HEK293T (cell line): ENCODE measurements around the gene AKT1.

Source experiments
- CTCF ChIA-PET: fragments of 350-600 bp; formaldehyde crosslinking; extraction: SDS; loops from one replicate; lab custom pipeline; 2021; ENCODE audit warnings: antibody characterized with exemption, inconsistent platforms; lab: Yijun Ruan, JAX
- POLR2A ChIA-PET: fragments of 350-600 bp; formaldehyde crosslinking; extraction: SDS; loops from one replicate; lab custom pipeline; 2020; ENCODE audit warnings: antibody characterized with exemption, inconsistent platforms; lab: Yijun Ruan, JAX
- DNase-seq: peaks from one replicate; pipeline ENCODE4 v3.0.0; 2012; ENCODE audit warnings: mixed read lengths; ENCODE audit errors: extremely low spot score
- ARNT ChIP-seq: fragments of 450-650 bp; IDR thresholded peaks from 2 replicates; pipeline ENCODE4 v1.6.1; 2017; ENCODE audit warnings: mild to moderate bottlenecking
- BHLHE40 ChIP-seq: fragments of 450-650 bp; IDR thresholded peaks from 2 replicates; pipeline ENCODE4 v1.6.1; 2016; ENCODE audit warnings: mild to moderate bottlenecking, moderate library complexity, borderline replicate concordance
- CTBP1 ChIP-seq: fragments of 450-650 bp; IDR thresholded peaks from 2 replicates; pipeline ENCODE4 v1.6.1; 2016; ENCODE audit warnings: borderline replicate concordance
- ELF4 ChIP-seq: fragments of 450-650 bp; IDR thresholded peaks from 2 replicates; pipeline ENCODE4 v1.6.1; 2017; ENCODE audit warnings: antibody characterized with exemption
- FOXA1 ChIP-seq: fragments of 450-650 bp; IDR thresholded peaks from 2 replicates; pipeline ENCODE4 v1.6.1; 2016; ENCODE audit warnings: mild to moderate bottlenecking
- FOXK2 ChIP-seq: fragments of 450-650 bp; IDR thresholded peaks from 2 replicates; pipeline ENCODE4 v1.6.1; 2016; ENCODE audit warnings: mild to moderate bottlenecking
- FOXM1 ChIP-seq: fragments of 450-650 bp; IDR thresholded peaks from 2 replicates; pipeline ENCODE4 v1.6.1; 2017; ENCODE audit warnings: mild to moderate bottlenecking, borderline replicate concordance
- HDGF ChIP-seq: fragments of 450-650 bp; IDR thresholded peaks from 2 replicates; pipeline ENCODE4 v1.6.1; 2017; ENCODE audit warnings: antibody characterized with exemption, borderline replicate concordance
- L3MBTL2 ChIP-seq: fragments of 450-650 bp; conservative IDR thresholded peaks from 2 replicates; pipeline ENCODE4 v1.6.1; 2016; ENCODE audit warnings: mild to moderate bottlenecking
- LEF1 ChIP-seq: fragments of 450-650 bp; IDR thresholded peaks from 2 replicates; pipeline ENCODE4 v1.6.1; 2017; ENCODE audit warnings: mild to moderate bottlenecking, borderline replicate concordance
- NFRKB ChIP-seq: fragments of 450-650 bp; IDR thresholded peaks from 2 replicates; pipeline ENCODE4 v1.6.1; 2016; ENCODE audit warnings: mild to moderate bottlenecking, moderate library complexity
- SP1 ChIP-seq: fragments of 450-650 bp; IDR thresholded peaks from 2 replicates; pipeline ENCODE4 v1.6.1; 2017
- SUZ12 ChIP-seq: fragments of 450-650 bp; IDR thresholded peaks from 2 replicates; pipeline ENCODE4 v1.6.1; 2016; ENCODE audit warnings: mild to moderate bottlenecking
- TARDBP ChIP-seq: fragments of 450-650 bp; IDR thresholded peaks from 2 replicates; pipeline ENCODE4 v1.6.1; 2016
- ZNF384 ChIP-seq: fragments of 450-650 bp; IDR thresholded peaks from 2 replicates; pipeline ENCODE4 v1.6.1; 2016
- TF ChIP-seq, protein P1 (sequence below): fragments of 450-650 bp; IDR thresholded peaks from 2 replicates; pipeline ENCODE4 v1.6.1; 2016

Gene AKT1

DNA sequence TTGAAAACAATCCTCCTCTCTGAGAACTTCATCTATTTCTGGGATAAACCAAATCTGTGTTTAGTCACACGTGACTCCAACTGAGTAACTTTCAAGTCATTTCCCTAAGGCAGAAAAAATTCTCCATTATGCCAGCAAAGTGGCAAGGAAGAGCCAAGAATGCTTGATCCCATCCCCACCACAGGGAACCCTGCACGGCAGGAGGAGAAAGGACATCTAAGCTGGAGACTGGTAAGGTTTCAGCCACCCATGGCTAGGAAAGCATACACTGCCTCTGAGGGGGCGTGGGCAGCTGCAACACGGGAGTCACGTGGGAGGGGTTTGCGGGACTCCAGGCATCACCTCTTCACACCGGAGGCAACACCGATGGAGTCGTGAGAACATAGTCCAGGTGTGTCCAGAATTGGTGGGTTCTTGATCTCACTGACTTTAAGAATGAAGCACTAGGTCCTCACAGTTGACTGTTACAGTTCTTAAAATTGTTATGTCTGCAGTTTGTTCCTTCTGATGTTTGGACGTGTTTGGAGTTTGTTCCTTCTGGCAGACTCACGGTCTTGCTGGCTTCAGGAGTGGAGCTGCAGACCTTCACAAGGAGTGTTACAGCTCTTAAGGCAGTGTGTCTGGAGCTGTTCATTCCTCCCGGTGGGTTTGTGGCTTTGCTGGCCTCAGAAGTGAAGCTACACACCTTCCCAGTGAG is 45.3 kb downstream of the AKT1 start:
- CTCF ChIA-PET = interaction anchor here (0.7 to 0.9 kb wide), 2 partner anchors 19 to 28 kb away, joined by 3 read pairs; no protein-coding TSS in a partner anchor
- POLR2A ChIA-PET = interaction anchor here (0.7 kb wide), 1 partner anchor 25 kb away, joined by 3 read pairs; no protein-coding TSS in a partner anchor
- DNase-seq = no peak
- no peak for TF ChIP-seq ARNT
- TF ChIP-seq FOXK2 = no peak
- TF ChIP-seq L3MBTL2 = no peak
- TF ChIP-seq, protein P1, sequence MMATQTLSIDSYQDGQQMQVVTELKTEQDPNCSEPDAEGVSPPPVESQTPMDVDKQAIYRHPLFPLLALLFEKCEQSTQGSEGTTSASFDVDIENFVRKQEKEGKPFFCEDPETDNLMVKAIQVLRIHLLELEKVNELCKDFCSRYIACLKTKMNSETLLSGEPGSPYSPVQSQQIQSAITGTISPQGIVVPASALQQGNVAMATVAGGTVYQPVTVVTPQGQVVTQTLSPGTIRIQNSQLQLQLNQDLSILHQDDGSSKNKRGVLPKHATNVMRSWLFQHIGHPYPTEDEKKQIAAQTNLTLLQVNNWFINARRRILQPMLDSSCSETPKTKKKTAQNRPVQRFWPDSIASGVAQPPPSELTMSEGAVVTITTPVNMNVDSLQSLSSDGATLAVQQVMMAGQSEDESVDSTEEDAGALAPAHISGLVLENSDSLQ = no peak
- TF ChIP-seq FOXM1 = no peak
- TF ChIP-seq ELF4 = no peak
- TF ChIP-seq SP1 = no peak
- TF ChIP-seq HDGF = no peak

GRCh38 chr14:104749111-104749649 is 46.4 kb downstream of the AKT1 start:
- CTCF ChIA-PET = interaction anchor here (0.7 kb wide), 1 partner anchor 27 kb away, joined by 3 read pairs; no protein-coding TSS in a partner anchor
- no peak for DNase-seq
- no peak for TF ChIP-seq L3MBTL2
- TF ChIP-seq NFRKB = no peak
- TF ChIP-seq BHLHE40 = no peak
- TF ChIP-seq FOXM1 = no peak
- no peak for TF ChIP-seq CTBP1
- TF ChIP-seq SUZ12 = no peak
- TF ChIP-seq FOXK2 = no peak
- TF ChIP-seq, protein P1 = no peak
- no peak for TF ChIP-seq SP1
- no peak for TF ChIP-seq TARDBP
- TF ChIP-seq LEF1 = no peak
- TF ChIP-seq FOXA1 = no peak
- TF ChIP-seq ZNF384 = no peak
- POLR2A ChIA-PET = no interaction called here

DNA sequence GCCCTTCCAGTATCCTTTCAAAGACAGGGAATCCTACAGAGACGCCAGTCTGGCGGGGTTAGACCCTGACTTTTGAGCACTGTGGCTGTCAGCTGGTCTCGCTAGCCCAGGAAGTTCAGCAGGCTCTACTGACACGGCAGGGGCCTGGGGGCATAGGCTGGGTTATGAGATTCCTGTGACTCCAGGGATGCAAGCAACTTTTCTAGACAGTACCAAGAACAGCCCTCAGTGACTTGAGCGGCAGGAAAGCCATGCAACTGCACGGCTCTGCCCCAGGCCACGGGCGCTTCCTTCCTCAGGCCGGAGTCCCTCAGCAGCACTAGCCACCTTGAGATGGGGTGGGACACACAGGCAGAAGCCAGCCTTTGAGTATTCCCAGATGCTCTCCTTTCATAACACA is 47.7 kb downstream of the AKT1 start:
- no peak for DNase-seq
- TF ChIP-seq BHLHE40 = no peak
- ChIA-PET CTCF (no interaction called here), POLR2A (interaction anchor here (0.8 kb wide), 1 partner anchor 11 kb away, joined by 3 read pairs; no protein-coding TSS in a partner anchor)

DNA sequence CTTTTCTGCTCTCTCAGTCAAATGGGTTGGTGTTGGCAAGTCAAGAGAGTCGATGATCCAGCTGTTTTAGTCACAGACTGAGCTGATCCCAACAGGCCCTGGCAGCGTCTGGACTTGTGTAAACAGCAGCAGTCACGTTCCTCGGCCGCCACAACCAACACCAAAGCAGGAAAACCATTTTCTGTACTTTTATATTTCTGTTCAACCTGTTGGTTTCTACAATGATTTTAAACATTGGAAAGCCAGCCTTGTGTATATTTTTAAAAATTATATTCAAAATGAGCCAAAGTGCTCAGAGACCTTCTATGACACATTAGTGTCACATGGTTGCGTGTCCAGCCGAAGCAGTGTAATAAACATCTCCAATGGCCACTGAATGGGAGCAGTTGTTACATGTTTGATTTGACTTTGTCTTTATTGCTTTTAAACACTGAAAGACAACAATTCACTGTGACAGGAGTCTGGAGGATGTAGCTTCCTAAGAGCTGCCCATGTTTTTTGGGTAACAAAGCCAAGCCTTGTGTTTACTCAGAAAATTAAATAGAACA is 48.5 kb downstream of the AKT1 start:
- TF ChIP-seq ELF4 = no peak
- TF ChIP-seq FOXK2 = no peak
- TF ChIP-seq FOXA1 = no peak
- TF ChIP-seq SP1 = no peak
- no peak for TF ChIP-seq LEF1
- TF ChIP-seq, protein P1 = no peak
- no peak for DNase-seq
- CTCF ChIA-PET = no interaction called here
- POLR2A ChIA-PET = interaction anchor here (0.8 kb wide), 1 partner anchor 10 kb away, joined by 3 read pairs; no protein-coding TSS in a partner anchor

- ChIA-PET CTCF (no interaction called here), POLR2A (no interaction called here)
- TF ChIP-seq SUZ12 (no peak), HDGF (no peak), ZNF384 (no peak), CTBP1 (no peak), TARDBP (no peak), NFRKB (no peak)
- DNase-seq = no peak
These were observed 49.4 kb downstream of the AKT1 start for GRCh38 chr14:104746071-104746545.

- DNase-seq = no peak
- ChIA-PET CTCF (no interaction called here), POLR2A (no interaction called here)
- no peak for TF ChIP-seq LEF1
- no peak for TF ChIP-seq ZNF384
- TF ChIP-seq TARDBP = no peak
- TF ChIP-seq, protein P1 = no peak
- TF ChIP-seq ELF4 = no peak
- TF ChIP-seq FOXA1 = no peak
- no peak for TF ChIP-seq L3MBTL2
- no peak for TF ChIP-seq SUZ12
- no peak for TF ChIP-seq HDGF
- no peak for TF ChIP-seq SP1
- no peak for TF ChIP-seq FOXK2
- no peak for TF ChIP-seq NFRKB
- TF ChIP-seq BHLHE40 = no peak
- TF ChIP-seq CTBP1 = no peak
- TF ChIP-seq FOXM1 = no peak
- TF ChIP-seq ARNT = no peak
These were observed 50.1 kb downstream of the AKT1 start for GRCh38 chr14:104745431-104745830.
